Testis (tissue), 3 donors: ENCODE data around the gene ZNF283. TPM values are rescaled to one million over a fixed set of nuclear protein-coding genes. Genes with fewer than 3 reads are reported as not detected.
"Not testable (repeated sequence)": the region's sequence is repeated elsewhere in the genome, so short reads cannot be mapped to it uniquely, and the experiment has no call there.

Experiments used
- DNase-seq: peaks from one replicate; pipeline ENCODE4 v3.0.0-alpha.2; 2019
- H3K27ac ChIP-seq, 2 donors: fragments of 200-600 bp; sonication (generic); one replicate each; pipeline ENCODE4 v1.5.1; 2019
- H3K27me3 ChIP-seq: fragments of 200-600 bp; sonication (generic); one replicate; pipeline ENCODE4 v1.5.1; 2019
- H3K36me3 ChIP-seq: fragments of 200-600 bp; sonication (generic); one replicate; pipeline ENCODE4 v1.5.1; 2017; ENCODE audit warnings: low read depth; ENCODE audit errors: missing control alignments
- H3K4me1 ChIP-seq: fragments of 200-600 bp; sonication (generic); one replicate; pipeline ENCODE4 v1.5.1; 2019
- H3K4me3 ChIP-seq, 2 donors: fragments of 200-600 bp; sonication (generic); one replicate each; pipeline ENCODE4 v1.5.1; 2017 to 2019
- H3K9me3 ChIP-seq: fragments of 200-600 bp; sonication (generic); one replicate; pipeline ENCODE4 v1.5.1; 2017
- POLR2A ChIP-seq: fragments of 450-650 bp; IDR thresholded peaks from one replicate; pipeline ENCODE4 v1.6.1; 2017; ENCODE audit warnings: antibody characterized with exemption, mild to moderate bottlenecking, moderate library complexity
- WGBS, 2 donors: methylation state at CpG; one replicate each; pipeline ENCODE4 v1.1.5; 2018; 5-methylcytosine and 5-hydroxymethylcytosine counted together
- intact Hi-C: fragments of 100-400 bp; cut with DNase I; formaldehyde crosslinking; loops from one replicate; pipeline ENCODE4 v1.15.1; 2023; ENCODE audit warnings: low total_unique reads
- polyA plus RNA-seq: library from polyadenylated mRNA; stranded (reverse); fragments of 350-450 nt; fragmentation: Illumina TruSeq; extraction: RNeasy Lipid Tissue Mini Kit (QIAGEN cat#74804); gene quantifications from one replicate; pipeline ENCODE4 v1.2.3, GENCODE V29; 2014; ENCODE audit warnings: low read depth, low replicate concordance; ENCODE audit not compliant: insufficient read depth
- total RNA-seq, 2 donors: library from RNA; depleted of rRNA; stranded (reverse); fragments of >200 nt; gene quantifications; one replicate each; pipeline ENCODE4 v1.2.3, GENCODE V29; 2016
- TF ChIP-seq, protein P1 (sequence below), 3 experiments: fragments of 450-650 bp in 2 of 3; fragments of 200-600 bp in 1 of 3; sonication (generic) in 1 of 3; IDR thresholded peaks; one replicate each; pipeline ENCODE4 v1.5.1; 2016 to 2019; ENCODE audit warnings: antibody characterized with exemption in 3 of 3, mild to moderate bottlenecking in 2 of 3, moderate library complexity in 1 of 3

The ZNF283 gene
- total and polyA plus RNA-seq, 3 donors from 2014 or later = 2.9 to 10.7 (median 6.9) TPM

DNA sequence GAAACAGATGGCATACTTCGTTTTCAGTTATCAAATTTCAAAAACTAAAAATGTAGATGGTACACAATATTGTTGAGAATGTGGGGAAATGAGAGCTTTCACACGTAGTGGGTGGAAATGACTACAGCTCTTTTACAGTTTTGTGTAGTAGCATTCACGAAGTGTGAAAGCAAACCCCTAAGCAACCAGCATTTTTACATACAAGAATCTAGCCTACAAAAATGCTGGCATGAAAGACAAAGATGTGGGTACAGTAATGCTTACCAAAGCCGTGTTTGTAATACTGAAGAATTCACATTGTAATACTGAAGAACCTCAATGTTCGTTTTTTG is 6.3 kb upstream of the ZNF283 start:
- WGBS, 2 donors = 17 to 32% methylated on average over 5 of the region's 5 CpGs
- peak overlapping the region; percentile 49 to 63 for H3K4me3 ChIP-seq
- intact Hi-C loops = no loop called here
- no peaks in the 10 kb centered on the region for H3K4me1 ChIP-seq
- no peak overlapping the region for H3K27ac ChIP-seq
- TF ChIP-seq, protein P1, sequence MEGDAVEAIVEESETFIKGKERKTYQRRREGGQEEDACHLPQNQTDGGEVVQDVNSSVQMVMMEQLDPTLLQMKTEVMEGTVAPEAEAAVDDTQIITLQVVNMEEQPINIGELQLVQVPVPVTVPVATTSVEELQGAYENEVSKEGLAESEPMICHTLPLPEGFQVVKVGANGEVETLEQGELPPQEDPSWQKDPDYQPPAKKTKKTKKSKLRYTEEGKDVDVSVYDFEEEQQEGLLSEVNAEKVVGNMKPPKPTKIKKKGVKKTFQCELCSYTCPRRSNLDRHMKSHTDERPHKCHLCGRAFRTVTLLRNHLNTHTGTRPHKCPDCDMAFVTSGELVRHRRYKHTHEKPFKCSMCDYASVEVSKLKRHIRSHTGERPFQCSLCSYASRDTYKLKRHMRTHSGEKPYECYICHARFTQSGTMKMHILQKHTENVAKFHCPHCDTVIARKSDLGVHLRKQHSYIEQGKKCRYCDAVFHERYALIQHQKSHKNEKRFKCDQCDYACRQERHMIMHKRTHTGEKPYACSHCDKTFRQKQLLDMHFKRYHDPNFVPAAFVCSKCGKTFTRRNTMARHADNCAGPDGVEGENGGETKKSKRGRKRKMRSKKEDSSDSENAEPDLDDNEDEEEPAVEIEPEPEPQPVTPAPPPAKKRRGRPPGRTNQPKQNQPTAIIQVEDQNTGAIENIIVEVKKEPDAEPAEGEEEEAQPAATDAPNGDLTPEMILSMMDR (IDR thresholded peaks at IDR 0.05) = no peak
- no peak for TF ChIP-seq POLR2A
- H3K36me3 ChIP-seq = no peaks in the 10 kb centered on the region
- DNase-seq = no peak
- H3K27me3 ChIP-seq = no peaks in the 10 kb centered on the region
- H3K9me3 ChIP-seq = no peaks in the 10 kb centered on the region

GRCh38 chr19:43823856-43824255 is 3.3 kb upstream of the ZNF283 start:
- WGBS, 2 donors = 86 to 92% methylated on average over 3 of the region's 3 CpGs
- DNase-seq, H3K4me1 ChIP-seq, H3K4me3 ChIP-seq, intact Hi-C loops, H3K27ac ChIP-seq, H3K27me3 ChIP-seq, H3K36me3 ChIP-seq, H3K9me3 ChIP-seq: not testable (repeated sequence)

DNA sequence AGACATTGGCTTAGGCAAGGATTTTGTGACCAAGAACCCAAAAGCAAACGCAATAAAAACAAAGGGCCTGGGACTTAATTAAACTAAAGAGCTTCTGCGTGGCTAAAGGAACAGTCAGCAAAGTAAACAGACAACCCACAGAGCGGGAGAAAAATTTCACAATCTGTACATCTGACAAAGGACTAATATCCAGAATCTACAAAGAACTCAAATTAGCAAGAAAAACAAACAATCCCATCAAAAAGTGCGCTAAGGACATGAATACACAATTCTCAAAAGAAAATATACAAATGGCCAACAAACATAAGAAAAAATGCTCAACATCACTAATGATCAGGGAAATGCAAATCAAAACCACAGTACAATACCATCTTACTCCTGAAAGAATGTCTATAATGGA is 2.5 kb upstream of the ZNF283 start:
- 68 to 72% methylated on average over 4 of the region's 4 CpGs for WGBS, 2 donors
- DNase-seq, H3K27ac ChIP-seq, H3K36me3 ChIP-seq, intact Hi-C loops, H3K4me1 ChIP-seq, H3K9me3 ChIP-seq, H3K27me3 ChIP-seq, H3K4me3 ChIP-seq: not testable (repeated sequence)

DNA sequence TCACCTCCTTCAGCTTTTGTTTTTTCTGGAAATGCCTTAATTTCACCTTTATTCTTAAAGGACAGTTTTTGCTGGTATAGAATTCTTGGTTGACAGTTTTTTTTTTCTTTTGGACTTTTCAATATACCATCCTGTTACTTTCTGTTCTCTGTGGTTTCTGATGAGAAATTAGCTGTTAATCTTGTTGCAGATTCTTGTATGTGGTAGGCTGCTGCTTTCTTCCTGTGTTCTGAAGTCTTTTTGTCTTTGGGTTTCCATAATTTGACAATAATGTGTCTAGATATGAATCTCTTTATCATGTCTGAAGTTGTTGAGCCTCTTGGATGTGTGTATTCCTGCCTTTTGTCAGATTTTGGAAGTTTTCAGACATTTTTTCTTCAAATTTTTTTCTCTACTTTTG is 12.0 kb downstream of the ZNF283 start:
- Histone ChIP-seq H3K27me3 (no peaks in the 10 kb centered on the region), H3K9me3 (no peaks in the 10 kb centered on the region), H3K36me3 (no peaks in the 10 kb centered on the region), H3K4me1 (no peaks in the 10 kb centered on the region), H3K4me3 (no peak overlapping the region), H3K27ac (no peak overlapping the region)
- TF ChIP-seq, protein P1 (IDR thresholded peaks at IDR 0.05) = no peak
- TF ChIP-seq POLR2A = no peak
- no peak for DNase-seq
- intact Hi-C loops = no loop called here

GRCh38 chr19:43842007-43842406 is 14.9 kb downstream of the ZNF283 start:
- TF ChIP-seq POLR2A = no peak
- TF ChIP-seq, protein P1 (IDR thresholded peaks at IDR 0.05) = no peak
- DNase-seq = no peak
- no peaks in the 10 kb centered on the region for H3K36me3 ChIP-seq
- no peak overlapping the region for H3K4me3 ChIP-seq
- intact Hi-C loops = no loop called here
- H3K27me3 ChIP-seq = no peaks in the 10 kb centered on the region
- no peaks in the 10 kb centered on the region for H3K4me1 ChIP-seq
- H3K9me3 ChIP-seq = no peaks in the 10 kb centered on the region
- 52 to 98% methylated on average over 2 of the region's 2 CpGs for WGBS, 2 donors
- H3K27ac ChIP-seq = no peak overlapping the region

DNA sequence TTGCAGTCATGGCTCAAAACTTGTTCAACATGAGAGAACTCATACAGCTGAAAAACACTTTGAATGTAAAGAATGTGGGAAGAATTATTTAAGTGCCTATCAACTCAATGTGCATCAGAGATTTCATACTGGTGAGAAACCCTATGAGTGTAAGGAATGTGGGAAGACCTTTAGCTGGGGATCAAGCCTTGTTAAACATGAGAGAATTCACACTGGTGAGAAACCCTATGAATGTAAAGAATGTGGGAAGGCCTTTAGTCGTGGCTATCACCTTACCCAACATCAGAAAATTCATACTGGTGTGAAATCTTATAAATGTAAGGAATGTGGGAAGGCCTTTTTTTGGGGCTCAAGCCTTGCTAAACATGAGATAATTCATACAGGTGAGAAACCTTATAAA is 20.1 kb downstream of the ZNF283 start:
- WGBS, 2 donors = 85 to 90% methylated on average over 1 of the region's 1 CpG
- no peaks in the 10 kb centered on the region for H3K9me3 ChIP-seq
- intact Hi-C loops = no loop called here
- no peak overlapping the region for H3K4me3 ChIP-seq
- H3K4me1 ChIP-seq = no peaks in the 10 kb centered on the region
- no peak overlapping the region for H3K27ac ChIP-seq
- TF ChIP-seq, protein P1 (IDR thresholded peaks at IDR 0.05) = no peak
- no peak for TF ChIP-seq POLR2A
- no peak for DNase-seq
- no peaks in the 10 kb centered on the region for H3K36me3 ChIP-seq
- no peaks in the 10 kb centered on the region for H3K27me3 ChIP-seq
